Thoracic aorta (tissue), 2 donors: Measurements from ENCODE around the gene EFEMP1. TPM values are rescaled to one million over a fixed set of nuclear protein-coding genes. Genes with fewer than 3 reads are reported as not detected.

Experiments
- ATAC-seq: fragments of 150-250 bp; one replicate; pipeline ENCODE4 v1.8.0; 2017; ENCODE audit warnings: low read depth; ENCODE audit not compliant: insufficient number of reproducible peaks, low FRiP score
- DNase-seq: peaks from one replicate; pipeline ENCODE4 v3.0.0-alpha.2; 2020; ENCODE audit warnings: low spot score
- H3K27ac ChIP-seq, 2 donors: fragments of 200-600 bp; sonication (generic); 1 replicate in 1 of 2; 2 replicates in 1 of 2; pipeline ENCODE4 v1.5.1; 2016; ENCODE audit warnings: mild to moderate bottlenecking in 2 of 2, moderate library complexity in 2 of 2
- H3K27me3 ChIP-seq: fragments of 200-600 bp; sonication (generic); replicated peaks from 2 replicates; pipeline ENCODE4 v1.6.0; 2016; ENCODE audit warnings: mild to moderate bottlenecking; ENCODE audit not compliant: insufficient read depth
- H3K36me3 ChIP-seq: fragments of 200-600 bp; sonication (generic); one replicate; pipeline ENCODE4 v1.5.1; 2016
- H3K4me1 ChIP-seq, 2 donors: fragments of 200-600 bp; sonication (generic); 1 replicate in 1 of 2; 2 replicates in 1 of 2; pipeline versions ENCODE4 v1.5.1 to v1.6.0; 2016; ENCODE audit warnings: low read depth in 2 of 2, mild to moderate bottlenecking in 1 of 2; ENCODE audit not compliant: control insufficient read depth in 1 of 2
- H3K4me3 ChIP-seq: fragments of 200-600 bp; sonication (generic); 2 replicates; pipeline ENCODE4 v1.5.1; 2016; ENCODE audit warnings: mild to moderate bottlenecking
- H3K9me3 ChIP-seq: fragments of 200-600 bp; sonication (generic); 2 replicates; pipeline ENCODE4 v1.5.1; 2016
- CTCF ChIP-seq: fragments of 200-600 bp; sonication (generic); IDR thresholded peaks from one replicate; pipeline ENCODE4 v1.5.1; 2019; ENCODE audit warnings: antibody characterized with exemption
- total RNA-seq, 2 donors: library from RNA; depleted of rRNA; stranded (reverse); fragments of >200 nt; gene quantifications; one replicate each; pipeline versions ENCODE4 v1.1.0 to v1.2.3, GENCODE V29; 2016

Gene EFEMP1
- total RNA-seq, 2 donors from 2014 or later, result 1,782 to 2,754 TPM

- ATAC-seq, result no peak
- Histone ChIP-seq H3K27ac (peak overlapping the region; percentile 95 to 96), H3K9me3 (no peaks in the 10 kb centered on the region), H3K4me3 (no peak overlapping the region), H3K4me1 (peaks cover 68 to 98% of the 10 kb centered on the region in 2 donors), H3K27me3 (no peaks in the 10 kb centered on the region), H3K36me3 (no peaks in the 10 kb centered on the region)
- TF ChIP-seq CTCF, result no peak
- no peak for DNase-seq
Observed at GRCh38 chr2:55887901-55888624, 35.5 kb downstream of the EFEMP1 start.

GRCh38 chr2:55887351-55887750, 36.2 kb downstream of the EFEMP1 start:
- H3K4me1 ChIP-seq, result peaks cover 74 to 98% of the 10 kb centered on the region in 2 donors
- ATAC-seq (no peak), DNase-seq (no peak)
- no peaks in the 10 kb centered on the region for H3K36me3 ChIP-seq
- no peak for TF ChIP-seq CTCF
- H3K27ac ChIP-seq, result peak overlapping the region; percentile 95 to 96
- H3K9me3 ChIP-seq, result no peaks in the 10 kb centered on the region
- H3K4me3 ChIP-seq, result no peak overlapping the region
- no peaks in the 10 kb centered on the region for H3K27me3 ChIP-seq

- Histone ChIP-seq H3K27ac (peak overlapping the region; percentile 95 to 96), H3K4me1 (peaks cover 75 to 98% of the 10 kb centered on the region in 2 donors), H3K9me3 (no peaks in the 10 kb centered on the region), H3K27me3 (no peaks in the 10 kb centered on the region), H3K36me3 (peaks cover 5% of the 10 kb centered on the region), H3K4me3 (no peak overlapping the region)
- ATAC-seq (no peak), DNase-seq (no peak)
- TF ChIP-seq CTCF, result no peak
Observed at GRCh38 chr2:55885944-55886281, 37.7 kb downstream of the EFEMP1 start.

- no peak for DNase-seq
- peak; percentile 94 for ATAC-seq
- no peaks in the 10 kb centered on the region for H3K9me3 ChIP-seq
- TF ChIP-seq CTCF, result no peak
- peak overlapping the region; percentile 95 to 96 for H3K27ac ChIP-seq
- peaks cover 78 to 98% of the 10 kb centered on the region in 2 donors for H3K4me1 ChIP-seq
- no peaks in the 10 kb centered on the region for H3K27me3 ChIP-seq
- H3K36me3 ChIP-seq, result peaks cover 8% of the 10 kb centered on the region
- no peak overlapping the region for H3K4me3 ChIP-seq
Observed at GRCh38 chr2:55885127-55885943, 38.2 kb downstream of the EFEMP1 start.

GRCh38 chr2:55883829-55884228, 39.8 kb downstream of the EFEMP1 start:
- peaks cover 9% of the 10 kb centered on the region for H3K36me3 ChIP-seq
- H3K4me1 ChIP-seq, result peaks cover 63 to 87% of the 10 kb centered on the region in 2 donors
- ATAC-seq (no peak), DNase-seq (no peak)
- H3K27ac ChIP-seq, result peak overlapping the region; percentile 95 to 96
- no peaks in the 10 kb centered on the region for H3K27me3 ChIP-seq
- TF ChIP-seq CTCF, result no peak
- no peaks in the 10 kb centered on the region for H3K9me3 ChIP-seq
- no peak overlapping the region for H3K4me3 ChIP-seq
